Endodermal cell (in vitro differentiated cells): Measurements from ENCODE around the gene PRKCB. TPM values are rescaled to one million over a fixed set of nuclear protein-coding genes. Genes with fewer than 3 reads are reported as not detected.
"Not testable (repeated sequence)": the region's sequence is repeated elsewhere in the genome, so short reads cannot be mapped to it uniquely, and the experiment has no call there.

ENCODE experiments used
- DNase-seq: peaks from one replicate; pipeline ENCODE4 v3.0.0-alpha.2; 2017
- H3K27ac ChIP-seq: 2 replicates; pipeline ENCODE4 v1.5.1; 2013; ENCODE audit warnings: mild to moderate bottlenecking, low read depth, low read length, moderate library complexity
- H3K27me3 ChIP-seq: 2 replicates; pipeline ENCODE4 v1.6.1; 2013; ENCODE audit warnings: mild to moderate bottlenecking, low read length, moderate library complexity; ENCODE audit not compliant: insufficient read depth, control insufficient read depth, poor library complexity, severe bottlenecking
- H3K36me3 ChIP-seq: 2 replicates; pipeline ENCODE4 v1.7.0; 2013; ENCODE audit warnings: mild to moderate bottlenecking, low read length, moderate library complexity; ENCODE audit not compliant: control insufficient read depth, insufficient read depth
- H3K4me1 ChIP-seq: one replicate; pipeline ENCODE4 v1.7.0; 2013; ENCODE audit warnings: low read length; ENCODE audit not compliant: control insufficient read depth, insufficient read depth
- H3K4me3 ChIP-seq: 2 replicates; pipeline ENCODE4 v1.5.1; 2013; ENCODE audit warnings: mild to moderate bottlenecking, low read length, moderate library complexity
- H3K9ac ChIP-seq: 2 replicates; pipeline ENCODE4 v1.6.1; 2013; ENCODE audit warnings: mild to moderate bottlenecking, low read length, moderate library complexity; ENCODE audit not compliant: poor library complexity, severe bottlenecking; ENCODE audit errors: extremely low read depth
- H3K9me3 ChIP-seq: 2 replicates; pipeline ENCODE4 v1.6.1; 2013; ENCODE audit warnings: mild to moderate bottlenecking, low read length, moderate library complexity; ENCODE audit not compliant: control insufficient read depth
- H3K27ac Mint-ChIP-seq: 2 replicates; pipeline ENCODE4 v1.8.0; 2020; ENCODE audit warnings: mixed read lengths
- H3K27me3 Mint-ChIP-seq: 2 replicates; pipeline ENCODE4 v1.8.0; 2021; ENCODE audit warnings: mild to moderate bottlenecking, mixed read lengths; ENCODE audit not compliant: insufficient read depth
- H3K36me3 Mint-ChIP-seq: 2 replicates; pipeline ENCODE4 v1.8.0; 2020; ENCODE audit warnings: low read depth, mixed read lengths
- H3K4me1 Mint-ChIP-seq: 2 replicates; pipeline ENCODE4 v1.8.0; 2020; ENCODE audit warnings: mixed read lengths
- H3K4me3 Mint-ChIP-seq: 2 replicates; pipeline ENCODE4 v1.8.0; 2020; ENCODE audit warnings: mild to moderate bottlenecking, moderate library complexity, mixed read lengths
- H3K9me3 Mint-ChIP-seq: 2 replicates; pipeline ENCODE4 v1.8.0; 2020; ENCODE audit warnings: mild to moderate bottlenecking, mixed read lengths
- CTCF ChIP-seq: fragments of 200-600 bp; sonication (generic); conservative IDR thresholded peaks from 2 replicates; pipeline ENCODE4 v1.5.0; 2021; ENCODE audit warnings: antibody characterized with exemption, mild to moderate bottlenecking
- WGBS, 2 experiments: methylation state at CpG; one replicate each; pipeline versions ENCODE4 v1.1.5 to v1.1.7; 2013; ENCODE audit warnings: missing lambda C conversion rate in 2 of 2, mixed read lengths in 1 of 2; ENCODE audit not compliant: insufficient coverage in 1 of 2, insufficient read length in 1 of 2; 5-methylcytosine and 5-hydroxymethylcytosine counted together
- total RNA-seq, 2 donors: library from RNA; stranded (reverse); fragmentation: NEBNext Ultra II Directional in 1 of 2; extraction: Animal tissue kit (Norgen Biotek cat#: 25700) in 1 of 2; gene quantifications; 2 replicates in 1 of 2; 3 replicates in 1 of 2; pipeline ENCODE4 v1.2.1, GENCODE V29; 2021

Gene PRKCB
- total RNA-seq, 2 donors from 2014 or later: 0.38 to 1.1 TPM

GRCh38 chr16:24101431-24101830 is 265.6 kb downstream of the PRKCB start:
- H3K27me3 ChIP-seq: no peaks in the 10 kb centered on the region
- no peak for DNase-seq
- Mint-ChIP-seq H3K27ac (no peak overlapping the region), H3K4me1 (no peaks in the 10 kb centered on the region), H3K36me3 (no peaks in the 10 kb centered on the region), H3K9me3 (no peaks in the 10 kb centered on the region), H3K4me3 (no peak overlapping the region), H3K27me3 (no peaks in the 10 kb centered on the region)
- WGBS, 2 experiments: 85 to 100% methylated on average over 1 to 2 of the region's 2 CpGs
- H3K36me3 ChIP-seq: no peaks in the 10 kb centered on the region
- H3K4me1 ChIP-seq: no peaks in the 10 kb centered on the region
- H3K9me3 ChIP-seq: no peaks in the 10 kb centered on the region
- no peak for TF ChIP-seq CTCF
- no peak overlapping the region for H3K27ac ChIP-seq
- no peak overlapping the region for H3K4me3 ChIP-seq
- H3K9ac ChIP-seq: no peak overlapping the region

- TF ChIP-seq CTCF: peak; percentile 57
- Histone ChIP-seq H3K27me3 (no peaks in the 10 kb centered on the region), H3K4me3 (no peak overlapping the region), H3K9ac (no peak overlapping the region), H3K4me1 (no peaks in the 10 kb centered on the region), H3K36me3 (no peaks in the 10 kb centered on the region), H3K27ac (no peak overlapping the region), H3K9me3 (no peaks in the 10 kb centered on the region)
- Mint-ChIP-seq H3K36me3 (no peaks in the 10 kb centered on the region), H3K4me1 (no peaks in the 10 kb centered on the region), H3K27me3 (no peaks in the 10 kb centered on the region), H3K27ac (no peak overlapping the region), H3K4me3 (no peak overlapping the region), H3K9me3 (no peaks in the 10 kb centered on the region)
- DNase-seq: peak; percentile 54
- 83 to 84% methylated on average over 3 to 4 of the region's 4 CpGs for WGBS, 2 experiments
Measured at GRCh38 chr16:24102209-24102660, 266.5 kb downstream of the PRKCB start.

- not testable (repeated sequence) for H3K4me3 Mint-ChIP-seq, H3K4me1 ChIP-seq, H3K27ac Mint-ChIP-seq, H3K27ac ChIP-seq, H3K36me3 ChIP-seq, H3K9ac ChIP-seq, DNase-seq, H3K9me3 Mint-ChIP-seq, H3K36me3 Mint-ChIP-seq, H3K9me3 ChIP-seq, H3K4me1 Mint-ChIP-seq, H3K4me3 ChIP-seq, H3K27me3 ChIP-seq, H3K27me3 Mint-ChIP-seq
- 100% methylated on average over 1 of the region's 2 CpGs for WGBS, 2 experiments
Measured at GRCh38 chr16:24105471-24105870, 269.7 kb downstream of the PRKCB start.

- H3K9me3 Mint-ChIP-seq: peaks cover 11% of the 10 kb centered on the region
- H3K27ac Mint-ChIP-seq, H3K4me1 ChIP-seq, H3K9ac ChIP-seq, H3K27ac ChIP-seq, DNase-seq, H3K9me3 ChIP-seq, H3K27me3 Mint-ChIP-seq, H3K4me3 ChIP-seq, H3K4me3 Mint-ChIP-seq, H3K36me3 ChIP-seq, H3K27me3 ChIP-seq, H3K36me3 Mint-ChIP-seq, H3K4me1 Mint-ChIP-seq: not testable (repeated sequence)
- 86% methylated on average over 1 of the region's 1 CpG; no CpG with 5 or more reads in 1 of the 2 experiments for WGBS, 2 experiments
Measured at GRCh38 chr16:24108090-24108489, 272.3 kb downstream of the PRKCB start.
